Right atrium auricular region (tissue), 2 donors: ENCODE data around the gene PDZRN3. TPM values are rescaled to one million over a fixed set of nuclear protein-coding genes. Genes with fewer than 3 reads are reported as not detected.

Experiments
- DNase-seq: peaks from one replicate; pipeline ENCODE4 v3.0.0-alpha.2; 2019; ENCODE audit warnings: low spot score
- H3K27ac ChIP-seq, 2 donors: fragments of 200-600 bp; sonication (generic); 1 replicate in 1 of 2; 2 replicates in 1 of 2; pipeline ENCODE4 v1.5.1; 2016 to 2019
- H3K27me3 ChIP-seq, 2 donors: fragments of 200-600 bp; sonication (generic); one replicate each; pipeline versions ENCODE4 v1.5.1 to v1.6.0; 2017 to 2019
- H3K36me3 ChIP-seq: fragments of 200-600 bp; sonication (generic); one replicate; pipeline ENCODE4 v1.5.1; 2016
- H3K4me1 ChIP-seq, 2 donors: fragments of 200-600 bp; sonication (generic); one replicate each; pipeline versions ENCODE4 v1.5.1 to v1.6.0; 2017 to 2019
- H3K4me3 ChIP-seq, 2 donors: fragments of 200-600 bp; sonication (generic); 1 replicate in 1 of 2; 2 replicates in 1 of 2; pipeline ENCODE4 v1.5.1; 2017 to 2019; ENCODE audit warnings: mild to moderate bottlenecking in 1 of 2, moderate library complexity in 1 of 2
- H3K9me3 ChIP-seq, 2 donors: fragments of 200-600 bp; sonication (generic); one replicate each; pipeline ENCODE4 v1.5.1; 2019
- total RNA-seq, 2 donors: library from RNA; depleted of rRNA; stranded (reverse); fragments of >200 nt; gene quantifications; one replicate each; pipeline ENCODE4 v1.1.0, GENCODE V29; 2016
- TF ChIP-seq, protein P1 (sequence below), 2 donors: fragments of 200-600 bp; sonication (generic); IDR thresholded peaks; one replicate each; pipeline ENCODE4 v1.5.1; 2019; ENCODE audit warnings: antibody characterized with exemption in 2 of 2

Gene PDZRN3
- total RNA-seq, 2 donors from 2014 or later: 66.8 to 87.4 TPM

DNA sequence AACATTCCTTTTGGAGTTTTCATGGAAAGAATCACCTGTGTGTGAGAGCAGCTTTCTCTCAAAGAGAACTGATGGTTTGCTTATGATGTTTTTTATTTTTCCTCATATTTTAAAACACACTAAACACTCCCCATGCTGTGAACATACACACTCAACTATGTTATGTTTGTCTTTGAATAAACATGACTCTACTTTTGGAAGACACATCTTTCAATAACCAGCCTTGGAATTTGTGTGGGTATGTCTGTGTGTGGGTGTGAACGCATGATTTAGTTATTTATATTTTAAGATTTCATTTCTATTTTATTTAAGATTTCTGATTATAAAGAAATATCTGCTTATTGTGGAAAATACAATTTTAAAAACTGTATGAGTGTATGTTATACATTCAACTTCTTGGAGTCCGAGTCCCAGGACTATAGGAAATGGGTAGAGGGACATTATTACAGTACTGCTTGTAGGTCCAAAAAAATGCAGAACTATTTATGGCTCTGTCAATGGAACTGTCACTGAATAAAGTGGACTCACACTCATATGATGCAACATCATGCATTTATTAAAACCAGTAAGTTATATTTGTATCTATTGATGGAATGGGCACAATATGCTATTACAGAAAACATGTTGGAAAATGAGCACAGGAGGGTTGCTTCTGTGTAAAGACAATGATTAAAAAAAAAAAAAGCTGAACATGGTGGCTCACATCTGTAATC lies 43.5 kb downstream of the PDZRN3 start:
- DNase-seq: no peak
- H3K9me3 ChIP-seq: no peaks in the 10 kb centered on the region
- H3K36me3 ChIP-seq: no peaks in the 10 kb centered on the region
- no peak overlapping the region for H3K4me3 ChIP-seq
- no peaks in the 10 kb centered on the region for H3K27me3 ChIP-seq
- TF ChIP-seq, protein P1, sequence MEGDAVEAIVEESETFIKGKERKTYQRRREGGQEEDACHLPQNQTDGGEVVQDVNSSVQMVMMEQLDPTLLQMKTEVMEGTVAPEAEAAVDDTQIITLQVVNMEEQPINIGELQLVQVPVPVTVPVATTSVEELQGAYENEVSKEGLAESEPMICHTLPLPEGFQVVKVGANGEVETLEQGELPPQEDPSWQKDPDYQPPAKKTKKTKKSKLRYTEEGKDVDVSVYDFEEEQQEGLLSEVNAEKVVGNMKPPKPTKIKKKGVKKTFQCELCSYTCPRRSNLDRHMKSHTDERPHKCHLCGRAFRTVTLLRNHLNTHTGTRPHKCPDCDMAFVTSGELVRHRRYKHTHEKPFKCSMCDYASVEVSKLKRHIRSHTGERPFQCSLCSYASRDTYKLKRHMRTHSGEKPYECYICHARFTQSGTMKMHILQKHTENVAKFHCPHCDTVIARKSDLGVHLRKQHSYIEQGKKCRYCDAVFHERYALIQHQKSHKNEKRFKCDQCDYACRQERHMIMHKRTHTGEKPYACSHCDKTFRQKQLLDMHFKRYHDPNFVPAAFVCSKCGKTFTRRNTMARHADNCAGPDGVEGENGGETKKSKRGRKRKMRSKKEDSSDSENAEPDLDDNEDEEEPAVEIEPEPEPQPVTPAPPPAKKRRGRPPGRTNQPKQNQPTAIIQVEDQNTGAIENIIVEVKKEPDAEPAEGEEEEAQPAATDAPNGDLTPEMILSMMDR (IDR thresholded peaks at IDR 0.05): no peak
- H3K4me1 ChIP-seq: peaks cover 0 to 29% of the 10 kb centered on the region in 2 donors
- peak overlapping the region in 1 of 2 donors; percentile 30 for H3K27ac ChIP-seq

DNA sequence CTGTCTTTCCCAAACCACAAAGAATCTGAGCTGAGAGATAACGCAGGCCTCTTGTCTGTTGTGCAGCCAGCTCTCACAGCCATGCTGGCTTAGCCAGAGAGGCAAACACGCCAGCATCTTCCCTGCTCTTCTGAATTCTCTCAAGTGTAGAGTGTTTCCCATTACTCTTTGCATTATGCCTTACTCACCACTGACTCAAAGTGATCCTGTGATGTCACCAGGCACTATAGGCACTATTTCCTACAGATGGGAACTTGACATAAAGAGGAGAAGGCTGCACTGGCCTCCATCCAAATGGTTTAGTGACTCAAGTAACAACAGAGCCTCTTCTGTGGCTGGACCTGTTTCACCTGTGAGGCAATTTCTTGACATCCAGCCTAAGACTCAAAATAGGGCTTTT lies 44.4 kb downstream of the PDZRN3 start:
- Histone ChIP-seq H3K27ac (peak overlapping the region in 1 of 2 donors; percentile 30), H3K36me3 (no peaks in the 10 kb centered on the region), H3K27me3 (no peaks in the 10 kb centered on the region), H3K4me3 (no peak overlapping the region), H3K9me3 (no peaks in the 10 kb centered on the region), H3K4me1 (peaks cover 0 to 36% of the 10 kb centered on the region in 2 donors)
- no peak for DNase-seq
- TF ChIP-seq, protein P1 (IDR thresholded peaks at IDR 0.05): no peak

DNA sequence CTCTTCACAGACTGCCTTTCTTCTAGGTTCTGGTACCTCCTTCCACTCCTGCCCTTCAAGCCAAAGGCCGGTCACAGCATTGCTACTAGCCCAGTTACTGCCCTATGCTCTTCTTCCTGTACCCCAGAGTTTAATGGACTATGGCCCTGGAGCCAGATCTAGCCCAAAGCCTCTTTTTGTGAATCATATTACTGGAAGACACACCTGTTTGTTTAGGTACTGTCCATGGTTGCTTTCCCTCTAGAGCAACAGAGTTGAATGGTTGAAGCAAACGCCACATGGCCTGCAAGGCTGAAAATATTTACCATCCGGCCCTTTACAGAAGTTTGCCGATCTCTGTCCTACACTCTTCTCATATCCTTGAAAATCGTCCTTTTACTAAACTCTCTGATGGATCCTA lies 47.0 kb downstream of the PDZRN3 start:
- Histone ChIP-seq H3K27me3 (no peaks in the 10 kb centered on the region), H3K9me3 (no peaks in the 10 kb centered on the region), H3K27ac (no peak overlapping the region), H3K36me3 (no peaks in the 10 kb centered on the region), H3K4me3 (no peak overlapping the region), H3K4me1 (peaks cover 0 to 42% of the 10 kb centered on the region in 2 donors)
- TF ChIP-seq, protein P1 (IDR thresholded peaks at IDR 0.05): no peak
- DNase-seq: no peak

DNA sequence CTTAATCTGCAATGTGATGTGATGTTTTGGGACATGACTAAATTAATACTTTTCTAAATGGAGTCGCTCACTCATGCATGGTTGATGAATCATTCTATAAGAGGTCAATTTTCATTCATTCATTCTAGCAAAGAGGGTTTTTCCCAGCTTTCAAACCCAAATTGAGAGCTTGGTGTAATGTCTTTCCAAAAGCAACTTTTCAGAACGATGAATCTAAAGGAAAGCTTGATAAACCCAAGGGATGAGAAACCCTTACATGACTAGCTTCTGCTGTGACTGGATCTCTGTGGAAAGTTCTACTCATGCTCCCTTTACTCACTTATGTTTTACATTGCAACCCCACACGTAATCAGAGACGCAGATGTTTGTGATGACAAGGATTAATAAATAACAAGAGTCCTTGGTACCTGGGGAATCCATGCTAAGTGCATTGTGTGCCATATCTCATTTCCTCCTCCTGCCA lies 47.7 kb downstream of the PDZRN3 start:
- DNase-seq: no peak
- TF ChIP-seq, protein P1 (IDR thresholded peaks at IDR 0.05): no peak
- peaks cover 0 to 49% of the 10 kb centered on the region in 2 donors for H3K4me1 ChIP-seq

DNA sequence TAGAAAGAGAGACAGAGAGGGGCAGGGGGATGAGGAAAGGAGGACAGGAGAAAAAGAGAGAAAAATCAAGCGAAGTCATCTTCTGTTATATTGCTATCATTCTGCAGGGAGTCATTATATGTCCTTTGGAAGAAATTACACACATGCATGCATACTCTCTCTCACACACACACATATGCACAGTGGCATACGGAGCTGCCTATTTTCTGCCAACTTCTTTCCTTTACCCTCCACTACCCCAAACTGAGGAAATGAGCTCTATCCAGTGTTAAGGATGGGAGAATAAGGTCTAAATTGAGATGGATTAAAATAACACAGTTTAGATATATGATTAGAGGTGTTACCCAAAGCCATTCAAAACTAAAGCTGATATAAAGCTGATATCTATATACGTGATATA lies 48.8 kb downstream of the PDZRN3 start:
- Histone ChIP-seq H3K9me3 (no peaks in the 10 kb centered on the region), H3K36me3 (no peaks in the 10 kb centered on the region), H3K27ac (no peak overlapping the region), H3K27me3 (no peaks in the 10 kb centered on the region), H3K4me1 (peaks cover 0 to 57% of the 10 kb centered on the region in 2 donors), H3K4me3 (no peak overlapping the region)
- DNase-seq: no peak
- TF ChIP-seq, protein P1 (IDR thresholded peaks at IDR 0.05): no peak

More for the DNA sequence above, 47.7 kb downstream of the PDZRN3 start:
- no peak overlapping the region for H3K4me3 ChIP-seq
- no peaks in the 10 kb centered on the region for H3K9me3 ChIP-seq
- H3K36me3 ChIP-seq: no peaks in the 10 kb centered on the region
- H3K27me3 ChIP-seq: no peaks in the 10 kb centered on the region
- no peak overlapping the region for H3K27ac ChIP-seq
